ENCODE results near the gene CDKAL1.

Gene CDKAL1

GRCh38 chr6:20916086-20916485 lies 381.8 kb downstream of the CDKAL1 start:
- Histone ChIP-seq H3K27me3 (ENCODE audit: low read depth, low read length) (no peaks in the 10 kb centered on the region), H3K4me1 (ENCODE audit: low read length) (peaks cover 35% of the 10 kb centered on the region), H3K9ac (ENCODE audit: low read length) (no peak overlapping the region), H3K79me2 (ENCODE audit: low read length) (no peaks in the 10 kb centered on the region), H3K4me2 (ENCODE audit: low read length) (no peak overlapping the region), H2AFZ (ENCODE audit: low read depth, low read length) (no peak overlapping the region), H3K4me3 (ENCODE audit: low read length) (no peak overlapping the region), H3K36me3 (replicated peaks; ENCODE audit: low read depth, low read length) (peaks cover 10% of the 10 kb centered on the region), H3K9me3 (ENCODE audit: insufficient read depth, low read length) (peaks cover 5% of the 10 kb centered on the region), H3K27ac (ENCODE audit: low read length) (no peak overlapping the region), H4K20me1 (ENCODE audit: insufficient read depth, low read length) (no peaks in the 10 kb centered on the region)
- no peak for TF ChIP-seq EZH2phosphoT487 (IDR thresholded peaks at IDR 0.05; ENCODE audit: low read depth)
- no peak for TF ChIP-seq CTCF (IDR thresholded peaks at IDR 0.05; ENCODE audit: low read depth, low read length)

- no peak for TF ChIP-seq EZH2phosphoT487 (IDR thresholded peaks at IDR 0.05; ENCODE audit: low read depth)
- no peak for TF ChIP-seq CTCF (IDR thresholded peaks at IDR 0.05; ENCODE audit: low read depth, low read length)
- no peaks in the 10 kb centered on the region for H4K20me1 ChIP-seq (ENCODE audit: insufficient read depth, low read length)
- peaks cover 10% of the 10 kb centered on the region for H3K36me3 ChIP-seq (replicated peaks; ENCODE audit: low read depth, low read length)
- no peaks in the 10 kb centered on the region for H3K79me2 ChIP-seq (ENCODE audit: low read length)
- no peak overlapping the region for H2AFZ ChIP-seq (ENCODE audit: low read depth, low read length)
- peaks cover 46% of the 10 kb centered on the region for H3K4me1 ChIP-seq (ENCODE audit: low read length)
- peak overlapping the region; percentile 85 for H3K27ac ChIP-seq (ENCODE audit: low read length)
- peaks cover 5% of the 10 kb centered on the region for H3K9me3 ChIP-seq (ENCODE audit: insufficient read depth, low read length)
- H3K4me2 ChIP-seq (ENCODE audit: low read length), result peak overlapping the region; percentile 80
- H3K27me3 ChIP-seq (ENCODE audit: low read depth, low read length), result no peaks in the 10 kb centered on the region
- peak overlapping the region; percentile 59 for H3K4me3 ChIP-seq (ENCODE audit: low read length)
- H3K9ac ChIP-seq (ENCODE audit: low read length), result peak overlapping the region; percentile 61; the same call in 1 of the 2 replicates
Measured at GRCh38 chr6:20918868-20919267, 384.6 kb downstream of the CDKAL1 start.

- peaks cover 10% of the 10 kb centered on the region for H3K36me3 ChIP-seq (replicated peaks; ENCODE audit: low read depth, low read length)
- no peak overlapping the region for H2AFZ ChIP-seq (ENCODE audit: low read depth, low read length)
- TF ChIP-seq CTCF (IDR thresholded peaks at IDR 0.05; ENCODE audit: low read depth, low read length) (no peak), EZH2phosphoT487 (IDR thresholded peaks at IDR 0.05; ENCODE audit: low read depth) (no peak)
- peak overlapping the region; percentile 85 for H3K27ac ChIP-seq (ENCODE audit: low read length)
- H3K4me1 ChIP-seq (ENCODE audit: low read length), result peaks cover 53% of the 10 kb centered on the region
- no peaks in the 10 kb centered on the region for H3K79me2 ChIP-seq (ENCODE audit: low read length)
- H3K9ac ChIP-seq (ENCODE audit: low read length), result peak overlapping the region; percentile 61
- H3K9me3 ChIP-seq (ENCODE audit: insufficient read depth, low read length), result peaks cover 5% of the 10 kb centered on the region
- peak overlapping the region; percentile 59 for H3K4me3 ChIP-seq (ENCODE audit: low read length)
- no peaks in the 10 kb centered on the region for H4K20me1 ChIP-seq (ENCODE audit: insufficient read depth, low read length)
- H3K4me2 ChIP-seq (ENCODE audit: low read length), result peak overlapping the region; percentile 80
- H3K27me3 ChIP-seq (ENCODE audit: low read depth, low read length), result no peaks in the 10 kb centered on the region
Measured at GRCh38 chr6:20919677-20920385, 385.6 kb downstream of the CDKAL1 start.

- H3K27me3 ChIP-seq (ENCODE audit: low read depth, low read length), result no peaks in the 10 kb centered on the region
- no peaks in the 10 kb centered on the region for H3K36me3 ChIP-seq (replicated peaks; ENCODE audit: low read depth, low read length)
- TF ChIP-seq EZH2phosphoT487 (IDR thresholded peaks at IDR 0.05; ENCODE audit: low read depth), result no peak
- TF ChIP-seq CTCF (IDR thresholded peaks at IDR 0.05; ENCODE audit: low read depth, low read length), result no peak
- peaks cover 53% of the 10 kb centered on the region for H3K4me1 ChIP-seq (ENCODE audit: low read length)
- H3K79me2 ChIP-seq (ENCODE audit: low read length), result no peaks in the 10 kb centered on the region
- H3K4me2 ChIP-seq (ENCODE audit: low read length), result no peak overlapping the region
- H2AFZ ChIP-seq (ENCODE audit: low read depth, low read length), result no peak overlapping the region
- H3K9me3 ChIP-seq (ENCODE audit: insufficient read depth, low read length), result no peaks in the 10 kb centered on the region
- H3K27ac ChIP-seq (ENCODE audit: low read length), result no peak overlapping the region
- no peak overlapping the region for H3K9ac ChIP-seq (ENCODE audit: low read length)
- H4K20me1 ChIP-seq (ENCODE audit: insufficient read depth, low read length), result no peaks in the 10 kb centered on the region
- H3K4me3 ChIP-seq (ENCODE audit: low read length), result no peak overlapping the region
Measured at GRCh38 chr6:20921578-20921977, 387.3 kb downstream of the CDKAL1 start.
